ENCODE results near the gene IGF2BP2. TPM values are rescaled to one million over a fixed set of nuclear protein-coding genes. Genes with fewer than 3 reads are reported as not detected.
"Not testable (repeated sequence)": the region's sequence is repeated elsewhere in the genome, so short reads cannot be mapped to it uniquely, and the experiment has no call there.

The IGF2BP2 gene
- total RNA-seq, 1 donor from 2014 or later = 9.8 TPM

DNA sequence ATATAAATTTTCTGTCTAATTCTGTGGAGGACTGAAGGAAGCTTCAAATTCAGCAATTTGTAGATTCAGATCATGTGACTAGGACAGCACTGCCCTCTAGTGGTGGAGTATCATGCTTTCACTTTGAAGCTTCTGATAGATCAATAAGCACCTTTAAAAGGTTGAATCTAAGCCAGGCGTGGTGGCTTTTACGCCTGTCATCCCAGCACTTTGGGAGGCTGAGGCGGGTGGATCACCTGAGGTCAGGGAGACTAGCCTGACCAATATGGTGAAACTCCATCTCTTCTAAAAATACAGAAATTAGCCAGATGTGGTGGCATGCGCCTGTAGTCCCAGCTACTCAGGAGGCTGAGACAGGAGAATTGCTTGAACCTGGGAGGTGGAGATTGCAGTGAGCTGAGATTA, 56.3 kb downstream of the IGF2BP2 start:
- H3K27me3 ChIP-seq; DNase-seq (ENCODE audit: extremely low spot score in 2 of 2); H3K36me3 ChIP-seq; H3K4me3 ChIP-seq; H3K9me3 ChIP-seq; intact Hi-C loops (cut with DNase I); H3K27ac ChIP-seq: not testable (repeated sequence)
- peaks cover 13% of the 10 kb centered on the region for H3K4me1 ChIP-seq
- TF ChIP-seq POLR2AphosphoS5 (IDR thresholded peaks at IDR 0.05; ENCODE audit: insufficient read depth in 1 of 2, low read depth in 1 of 2) = peak in 1 of 2 donors; percentile 57
- peak; percentile 69 to 75 (median 74) for TF ChIP-seq CTCF (IDR thresholded peaks at IDR 0.05)

GRCh38 chr3:185767002-185767688, 57.7 kb downstream of the IGF2BP2 start:
- Histone ChIP-seq H3K36me3 (no peaks in the 10 kb centered on the region), H3K27me3 (no peaks in the 10 kb centered on the region), H3K27ac (no peak overlapping the region), H3K9me3 (no peaks in the 10 kb centered on the region), H3K4me3 (no peak overlapping the region), H3K4me1 (peaks cover 13% of the 10 kb centered on the region)
- intact Hi-C loops (cut with DNase I) = no loop called here
- DNase-seq (ENCODE audit: extremely low spot score in 2 of 2) = no peak
- no peak for TF ChIP-seq CTCF (IDR thresholded peaks at IDR 0.05)
- peak in 1 of 2 donors; percentile 25 for TF ChIP-seq POLR2AphosphoS5 (IDR thresholded peaks at IDR 0.05; ENCODE audit: insufficient read depth in 1 of 2, low read depth in 1 of 2)

DNA sequence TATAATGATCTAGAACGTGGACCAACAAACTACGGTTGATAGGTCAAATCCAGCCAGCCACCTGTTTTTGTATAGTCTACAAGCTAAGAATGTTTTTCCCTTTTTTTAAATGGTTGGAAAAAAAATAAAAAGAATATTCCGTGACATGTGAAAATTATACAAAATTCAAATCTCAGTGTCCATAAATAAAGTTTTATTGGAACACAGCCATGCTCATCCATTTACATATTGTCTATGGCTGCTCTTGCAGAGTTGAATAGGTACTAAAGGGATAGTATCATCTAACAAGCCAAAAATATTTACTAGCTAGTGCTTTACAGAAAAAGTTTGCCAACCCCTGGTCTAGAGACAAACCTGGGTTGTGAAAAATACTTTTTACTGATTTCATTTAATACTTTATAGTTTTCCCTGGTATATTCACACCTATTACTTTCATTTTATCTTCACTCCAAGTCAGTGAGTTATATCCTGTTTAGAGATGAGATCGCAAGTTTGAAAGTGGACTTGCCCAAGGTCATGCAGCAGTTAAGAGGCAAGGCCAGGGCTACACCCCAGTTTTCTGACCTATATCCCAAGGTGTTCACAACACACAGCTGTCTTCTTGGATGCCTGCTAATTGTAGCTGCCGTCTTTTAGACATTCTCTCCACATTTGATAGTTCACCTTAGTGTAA, 58.4 kb downstream of the IGF2BP2 start:
- no peak overlapping the region for H3K27ac ChIP-seq
- H3K4me1 ChIP-seq = peaks cover 13% of the 10 kb centered on the region
- DNase-seq (ENCODE audit: extremely low spot score in 2 of 2) = no peak
- no peaks in the 10 kb centered on the region for H3K27me3 ChIP-seq
- intact Hi-C loops (cut with DNase I) = no loop called here
- H3K36me3 ChIP-seq = no peaks in the 10 kb centered on the region
- H3K4me3 ChIP-seq = no peak overlapping the region
- no peaks in the 10 kb centered on the region for H3K9me3 ChIP-seq
- TF ChIP-seq CTCF (IDR thresholded peaks at IDR 0.05) (no peak), POLR2A (IDR thresholded peaks at IDR 0.05) (no peak), POLR2AphosphoS5 (IDR thresholded peaks at IDR 0.05; ENCODE audit: insufficient read depth in 1 of 2, low read depth in 1 of 2) (no peak)

DNA sequence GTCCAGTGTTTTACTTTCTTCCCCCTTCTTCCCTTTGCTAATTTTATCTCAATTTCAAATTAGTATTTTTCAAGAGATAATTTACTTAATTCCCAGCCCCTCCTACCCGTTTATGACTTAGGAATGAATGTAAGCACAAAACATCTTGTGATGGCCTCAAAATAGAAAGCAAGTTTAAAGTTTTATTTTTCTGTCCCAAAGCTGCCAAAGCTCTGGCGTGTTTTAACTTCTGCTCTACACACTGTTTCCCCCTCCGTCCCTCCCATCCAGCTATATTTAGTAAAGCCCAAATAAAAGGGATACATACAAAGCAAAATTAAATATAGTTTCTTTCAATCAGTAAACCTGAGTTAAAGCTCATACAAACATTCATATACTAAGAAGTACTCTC, 59.9 kb downstream of the IGF2BP2 start:
- peaks cover 23% of the 10 kb centered on the region for H3K4me1 ChIP-seq
- H3K36me3 ChIP-seq = no peaks in the 10 kb centered on the region
- H3K4me3 ChIP-seq = no peak overlapping the region
- H3K27ac ChIP-seq = peak overlapping the region; percentile 84
- no peaks in the 10 kb centered on the region for H3K27me3 ChIP-seq
- intact Hi-C loops (cut with DNase I) = no loop called here
- TF ChIP-seq CTCF (IDR thresholded peaks at IDR 0.05) = no peak
- no peak for TF ChIP-seq POLR2A (IDR thresholded peaks at IDR 0.05)
- peak in 1 of 2 donors; percentile 35 for TF ChIP-seq POLR2AphosphoS5 (IDR thresholded peaks at IDR 0.05; ENCODE audit: insufficient read depth in 1 of 2, low read depth in 1 of 2)
- DNase-seq (ENCODE audit: extremely low spot score in 2 of 2) = no peak
- H3K9me3 ChIP-seq = no peaks in the 10 kb centered on the region
